Lung (tissue), 12 donors: ENCODE measurements around the gene IQSEC1. TPM values are rescaled to one million over a fixed set of nuclear protein-coding genes. Genes with fewer than 3 reads are reported as not detected.

ENCODE experiments used
- ATAC-seq: fragments of 200-7000 bp; cut with Tn5 transposase; one replicate; pipeline ENCODE4 v1.9.1; 2020; ENCODE audit warnings: moderate number of reproducible peaks; ENCODE audit not compliant: insufficient read depth, low FRiP score
- DNase-seq, 3 donors: peaks; one replicate each; pipeline ENCODE4 v3.0.0-alpha.2; 2013 to 2017
- H3K27ac ChIP-seq, 2 donors: one replicate each; pipeline ENCODE4 v1.5.1; 2013; ENCODE audit warnings: mild to moderate bottlenecking in 2 of 2, moderate library complexity in 2 of 2, control low read depth in 1 of 2, inconsistent platforms in 1 of 2, low read depth in 1 of 2, low read length in 1 of 2
- H3K27me3 ChIP-seq, 3 donors: one replicate each; pipeline ENCODE4 v1.5.1; 2013; ENCODE audit warnings: low read length in 2 of 3; ENCODE audit not compliant: control insufficient read depth in 3 of 3, insufficient read depth in 3 of 3
- H3K36me3 ChIP-seq, 4 donors: one replicate each; pipeline ENCODE4 v1.5.1; 2013; ENCODE audit warnings: low read length in 4 of 4, mild to moderate bottlenecking in 1 of 4, moderate library complexity in 1 of 4; ENCODE audit not compliant: control insufficient read depth in 4 of 4, insufficient read depth in 4 of 4
- H3K4me1 ChIP-seq, 5 donors: one replicate each; pipeline ENCODE4 v1.5.1; 2013; ENCODE audit warnings: low read length in 5 of 5, mild to moderate bottlenecking in 2 of 5, moderate library complexity in 1 of 5; ENCODE audit not compliant: control insufficient read depth in 5 of 5, insufficient read depth in 5 of 5
- H3K4me3 ChIP-seq: one replicate; pipeline ENCODE4 v1.5.1; 2013; ENCODE audit warnings: mild to moderate bottlenecking, control low read depth, moderate library complexity
- H3K9ac ChIP-seq, 2 donors: one replicate each; pipeline ENCODE4 v1.5.1; 2013; ENCODE audit warnings: low read length in 2 of 2, control low read depth in 1 of 2; ENCODE audit not compliant: insufficient read depth in 1 of 2
- H3K9me3 ChIP-seq, 4 donors: one replicate each; pipeline ENCODE4 v1.5.1; 2013; ENCODE audit warnings: low read length in 3 of 4, mild to moderate bottlenecking in 1 of 4, moderate library complexity in 1 of 4; ENCODE audit not compliant: control insufficient read depth in 4 of 4, insufficient read depth in 3 of 4
- CTCF ChIP-seq: IDR thresholded peaks from 2 replicates; pipeline ENCODE4 v1.5.1; 2012; ENCODE audit warnings: mild to moderate bottlenecking; ENCODE audit errors: control extremely low read depth, extremely low read depth
- WGBS, 2 donors: extraction: QIAGEN DNeasy Blood & Tissue Kit; methylation state at CpG; one replicate each; pipeline ENCODE4 v1.1.7; 2013; 5-methylcytosine and 5-hydroxymethylcytosine counted together
- polyA plus RNA-seq, 2 donors: library from polyadenylated mRNA; stranded (reverse); fragments of 200-250 nt; gene quantifications; one replicate each; pipeline ENCODE4 v1.2.1, GENCODE V29; 2013
- total RNA-seq, 2 donors: library from RNA; depleted of rRNA in 1 of 2; stranded (reverse); fragments of >200 nt in 1 of 2; gene quantifications; one replicate each; pipeline ENCODE4 v1.2.1, GENCODE V29; 2014 to 2021
- donor health status: control.
- donor health status: control.
- donor health status: Bipolar disorder and iron deficiency.
- donor health status: healthy.
- donor health status: DM: yes; HTN: yes; CAD: no.

Gene IQSEC1
- total and polyA plus RNA-seq, 4 donors = 13.9 to 69.1 (median 31.1) TPM

GRCh38 chr3:13005301-13005700, 67.9 kb downstream of the IQSEC1 start:
- no peak for TF ChIP-seq CTCF
- Histone ChIP-seq H3K27ac (no peak overlapping the region), H3K36me3 (no peaks in the 10 kb centered on the region), H3K4me3 (no peak overlapping the region), H3K4me1 (peaks cover 0 to 20% (median 3%) of the 10 kb centered on the region in 5 donors), H3K9me3 (no peaks in the 10 kb centered on the region), H3K9ac (no peak overlapping the region), H3K27me3 (no peaks in the 10 kb centered on the region)
- no peak for ATAC-seq
- WGBS, 2 donors = 88 to 90% methylated on average over 5 of the region's 5 CpGs
- no peak for DNase-seq

GRCh38 chr3:13004376-13004775, 68.9 kb downstream of the IQSEC1 start:
- no peak for TF ChIP-seq CTCF
- no peaks in the 10 kb centered on the region for H3K36me3 ChIP-seq
- 80 to 84% methylated on average over 7 of the region's 7 CpGs for WGBS, 2 donors
- DNase-seq = no peak
- H3K27me3 ChIP-seq = no peaks in the 10 kb centered on the region
- no peak overlapping the region for H3K9ac ChIP-seq
- H3K4me3 ChIP-seq = no peak overlapping the region
- H3K27ac ChIP-seq = peak overlapping the region in 1 of 2 donors; percentile 23
- peaks cover 0 to 14% (median 3%) of the 10 kb centered on the region in 5 donors for H3K4me1 ChIP-seq
- no peak for ATAC-seq
- H3K9me3 ChIP-seq = no peaks in the 10 kb centered on the region

- H3K27ac ChIP-seq = no peak overlapping the region
- H3K4me3 ChIP-seq = no peak overlapping the region
- ATAC-seq = no peak
- no peaks in the 10 kb centered on the region for H3K27me3 ChIP-seq
- no peak for TF ChIP-seq CTCF
- no peaks in the 10 kb centered on the region for H3K9me3 ChIP-seq
- WGBS, 2 donors = 82 to 86% methylated on average over 4 of the region's 4 CpGs
- H3K4me1 ChIP-seq = peaks cover 0 to 9% (median 3%) of the 10 kb centered on the region in 5 donors
- no peaks in the 10 kb centered on the region for H3K36me3 ChIP-seq
- DNase-seq = no peak
- H3K9ac ChIP-seq = no peak overlapping the region
Observed at GRCh38 chr3:13003608-13004007, 69.6 kb downstream of the IQSEC1 start.
